ENCODE results near the gene IRX2.

GRCh38 chr5:2759696-2760461 is 8.4 kb upstream of the IRX2 start:
- TF ChIP-seq SIN3A (IDR thresholded peaks at IDR 0.05; ENCODE audit: low read depth, low read length) (no peak), TAF1 (IDR thresholded peaks at IDR 0.05; ENCODE audit: borderline replicate concordance, low read depth, low read length) (no peak), CREM (IDR thresholded peaks at IDR 0.05; ENCODE audit: low read depth) (no peak), DPF2 (IDR thresholded peaks at IDR 0.05) (no peak), MYC (IDR thresholded peaks at IDR 0.05; ENCODE audit: insufficient read depth, insufficient read length, insufficient replicate concordance, low read length, severe bottlenecking) (no peak), POLR2A (IDR thresholded peaks at IDR 0.05; ENCODE audit: low read depth, low read length) (no peak)
